HFF-Myc (cell line): ENCODE data around the gene ODC1.
"Not testable (repeated sequence)": the region's sequence is repeated elsewhere in the genome, so short reads cannot be mapped to it uniquely, and the experiment has no call there.

ENCODE experiments used
- DNase-seq: peaks from one replicate; pipeline ENCODE4 v3.0.0-alpha.2; 2011; ENCODE audit warnings: low read depth; ENCODE audit errors: extremely low read depth
- H3K4me3 ChIP-seq: replicated peaks from 2 replicates; pipeline ENCODE4 v1.5.1; 2011; ENCODE audit warnings: low read depth, mild to moderate bottlenecking, control low read depth, low read length
- TF ChIP-seq, protein P1 (sequence below): IDR thresholded peaks from 2 replicates; pipeline ENCODE4 v1.5.1; 2012; ENCODE audit warnings: mild to moderate bottlenecking, low read depth, low read length, control low read depth; ENCODE audit errors: missing control alignments

The ODC1 gene

DNA sequence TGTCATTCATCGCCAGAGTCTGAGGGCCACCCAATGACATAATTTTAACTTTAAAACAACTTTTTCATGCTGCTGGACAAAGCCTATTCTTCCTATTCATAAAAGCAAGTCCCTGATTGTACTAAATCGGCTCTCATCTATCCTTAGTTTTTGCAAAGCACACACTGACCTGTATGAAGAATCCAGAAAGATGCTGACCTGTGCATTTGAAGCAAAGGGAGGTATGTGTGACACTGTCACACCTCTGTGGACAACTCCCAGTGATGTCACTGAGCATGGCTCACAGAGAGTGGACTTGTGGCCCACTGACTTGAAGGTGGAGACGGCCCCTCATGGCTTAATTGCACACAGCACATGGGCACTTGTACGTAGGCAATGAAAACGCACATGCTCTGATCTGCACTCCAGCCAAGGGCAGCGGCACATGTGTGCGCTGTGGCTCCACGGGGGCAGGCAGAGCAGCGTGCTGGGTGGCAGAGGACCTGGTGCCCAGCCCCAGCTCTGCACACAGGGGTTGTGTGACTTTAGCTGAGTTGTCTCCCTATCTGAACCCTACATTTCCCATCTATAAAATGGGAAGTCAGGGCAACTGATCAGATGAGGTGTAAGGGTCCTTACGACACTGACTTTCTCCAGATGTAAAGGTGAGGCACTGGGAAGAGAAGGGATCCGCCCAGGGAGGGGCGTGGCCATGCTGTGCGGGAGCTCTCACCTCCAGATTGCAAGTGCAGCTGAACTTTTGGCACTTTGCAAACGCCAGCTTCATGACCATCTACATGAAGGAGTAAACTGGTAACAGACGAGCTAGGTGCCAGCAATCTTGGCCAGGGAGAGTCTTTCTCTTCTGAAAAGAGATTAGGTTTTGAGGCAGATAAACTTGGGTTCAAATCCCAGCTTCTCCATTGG is 14.3 kb upstream of the ODC1 start:
- TF ChIP-seq, protein P1, sequence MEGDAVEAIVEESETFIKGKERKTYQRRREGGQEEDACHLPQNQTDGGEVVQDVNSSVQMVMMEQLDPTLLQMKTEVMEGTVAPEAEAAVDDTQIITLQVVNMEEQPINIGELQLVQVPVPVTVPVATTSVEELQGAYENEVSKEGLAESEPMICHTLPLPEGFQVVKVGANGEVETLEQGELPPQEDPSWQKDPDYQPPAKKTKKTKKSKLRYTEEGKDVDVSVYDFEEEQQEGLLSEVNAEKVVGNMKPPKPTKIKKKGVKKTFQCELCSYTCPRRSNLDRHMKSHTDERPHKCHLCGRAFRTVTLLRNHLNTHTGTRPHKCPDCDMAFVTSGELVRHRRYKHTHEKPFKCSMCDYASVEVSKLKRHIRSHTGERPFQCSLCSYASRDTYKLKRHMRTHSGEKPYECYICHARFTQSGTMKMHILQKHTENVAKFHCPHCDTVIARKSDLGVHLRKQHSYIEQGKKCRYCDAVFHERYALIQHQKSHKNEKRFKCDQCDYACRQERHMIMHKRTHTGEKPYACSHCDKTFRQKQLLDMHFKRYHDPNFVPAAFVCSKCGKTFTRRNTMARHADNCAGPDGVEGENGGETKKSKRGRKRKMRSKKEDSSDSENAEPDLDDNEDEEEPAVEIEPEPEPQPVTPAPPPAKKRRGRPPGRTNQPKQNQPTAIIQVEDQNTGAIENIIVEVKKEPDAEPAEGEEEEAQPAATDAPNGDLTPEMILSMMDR: no peak
- no peak for DNase-seq
- no peak overlapping the region for H3K4me3 ChIP-seq

DNA sequence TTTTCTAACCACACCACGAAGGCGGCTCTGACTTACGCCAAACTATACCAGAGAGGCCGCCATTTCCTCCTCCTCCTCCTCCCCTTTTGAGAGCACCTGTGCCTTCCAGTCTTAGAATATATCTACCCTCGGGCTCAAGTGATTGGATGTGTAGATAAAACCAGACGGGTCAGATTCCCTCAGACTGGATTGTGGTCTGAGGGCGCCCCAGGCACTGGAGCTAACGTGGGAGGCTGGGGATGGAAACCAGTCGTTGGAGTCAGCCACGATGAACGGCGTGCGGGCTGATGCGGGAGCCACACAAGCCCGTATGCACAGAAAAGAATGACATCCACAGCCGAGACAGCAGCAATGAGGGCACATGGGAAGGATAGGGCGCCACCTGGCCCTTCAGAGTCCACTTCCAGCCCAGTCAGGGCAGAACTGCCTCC is 12.3 kb upstream of the ODC1 start:
- TF ChIP-seq, protein P1: no peak

DNA sequence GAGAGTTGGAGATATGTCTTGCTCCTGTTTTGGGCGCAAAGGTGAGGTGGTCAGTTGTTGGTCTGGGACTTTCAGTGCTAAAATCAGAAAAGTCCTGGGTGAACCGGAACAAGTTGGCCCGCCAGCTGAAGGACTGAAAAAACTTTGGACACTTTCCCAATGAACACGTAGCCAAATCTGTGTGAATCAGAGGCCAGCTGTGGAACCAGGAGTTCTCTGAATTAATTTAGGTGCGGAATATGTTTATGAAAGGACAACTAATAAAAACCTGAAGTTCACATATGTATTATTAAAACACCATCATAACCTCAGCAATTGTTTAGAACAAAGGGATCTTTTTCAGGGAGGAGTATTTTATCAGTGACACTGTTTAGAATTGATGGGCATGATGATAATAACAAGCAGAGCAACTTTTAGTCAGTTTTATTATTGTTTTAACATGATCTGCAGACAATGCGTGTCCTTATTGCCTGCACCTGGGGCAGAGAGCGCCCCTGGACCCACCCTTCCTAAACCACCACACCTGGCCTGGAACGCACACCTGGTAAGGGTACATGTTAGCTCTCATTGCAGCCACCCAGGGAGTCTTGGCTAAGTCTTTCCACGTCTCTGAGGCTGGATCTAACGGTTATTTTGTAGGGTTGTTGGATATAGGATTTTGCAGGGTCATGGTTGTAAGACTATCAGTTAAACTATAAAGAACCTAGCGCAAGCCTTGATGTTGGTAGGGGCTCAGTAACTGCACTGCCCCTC is 9.9 kb upstream of the ODC1 start:
- H3K4me3 ChIP-seq: no peak overlapping the region
- peak; percentile 16 for DNase-seq
- TF ChIP-seq, protein P1: no peak

More for the DNA sequence above, 12.3 kb upstream of the ODC1 start:
- no peak overlapping the region for H3K4me3 ChIP-seq
- DNase-seq: no peak

DNA sequence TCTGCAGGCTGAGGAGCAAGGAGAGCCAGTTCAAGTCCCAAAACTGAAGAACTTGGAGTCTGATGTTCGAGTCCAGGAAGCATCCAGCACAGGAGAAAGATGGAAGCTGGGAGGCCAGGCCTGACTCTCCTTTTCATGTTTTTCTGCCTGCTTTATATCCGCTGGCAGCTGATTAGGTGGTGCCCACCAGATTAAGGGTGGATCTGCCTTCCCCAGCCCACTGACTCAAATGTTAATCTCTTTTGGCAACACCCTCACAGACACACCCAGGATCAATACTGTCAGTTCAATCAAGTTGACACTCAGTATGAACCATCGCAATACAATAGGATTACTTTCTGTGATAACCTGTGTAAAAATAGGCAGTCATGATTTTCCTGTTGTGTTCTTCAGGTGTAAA is 9.1 kb upstream of the ODC1 start:
- not testable (repeated sequence) for DNase-seq, H3K4me3 ChIP-seq

DNA sequence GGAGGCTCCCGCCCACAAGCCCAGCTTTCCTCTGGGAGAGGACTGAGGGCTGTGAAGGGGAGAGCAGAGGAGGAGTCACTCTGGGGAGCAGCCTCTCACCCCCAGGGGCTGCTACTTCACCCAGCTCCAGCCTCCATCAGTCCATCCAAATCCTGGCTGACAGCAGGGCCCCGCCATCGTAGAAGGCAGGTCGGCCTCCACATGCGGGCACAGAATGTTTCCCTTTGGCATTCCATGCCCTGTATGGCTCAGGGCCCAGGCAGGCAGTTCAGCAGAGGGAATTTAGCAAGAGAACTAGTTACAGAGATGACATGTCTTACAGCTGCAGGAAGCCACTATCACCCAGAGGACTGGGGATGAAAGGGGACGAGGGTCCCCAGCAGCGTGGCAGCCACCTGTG is 6.4 kb upstream of the ODC1 start:
- no peak overlapping the region for H3K4me3 ChIP-seq
- TF ChIP-seq, protein P1: no peak
- no peak for DNase-seq

DNA sequence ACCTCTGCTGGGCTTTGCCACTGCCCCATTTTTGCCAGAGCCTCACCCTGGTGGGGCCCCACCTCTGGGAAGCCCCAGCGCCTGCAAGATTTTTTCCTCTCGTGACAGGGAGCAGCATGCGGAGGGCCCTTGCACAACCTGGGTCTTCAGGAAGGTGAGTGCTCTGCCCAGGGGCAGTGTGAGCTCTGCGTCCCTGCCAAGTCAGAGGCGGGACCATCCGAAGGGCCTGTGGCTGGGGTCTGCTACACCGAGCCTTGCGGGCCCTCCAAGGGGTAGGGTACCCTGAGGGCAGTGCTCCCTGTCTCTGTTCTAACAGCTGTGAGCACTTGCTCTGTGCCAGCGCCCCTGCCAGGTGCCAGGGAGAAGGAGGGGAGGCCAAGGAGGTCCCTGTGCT is 5.8 kb upstream of the ODC1 start:
- TF ChIP-seq, protein P1: no peak
- DNase-seq: no peak
- no peak overlapping the region for H3K4me3 ChIP-seq
